ENCODE measurements around the gene ODAD3.
A peak's percentile ranks its signal among the peaks of the same experiment; 100 is the strongest.
"Not testable (repeated sequence)": the region's sequence is repeated elsewhere in the genome, so short reads cannot be mapped to it uniquely, and the experiment has no call there.

Gene ODAD3

DNA sequence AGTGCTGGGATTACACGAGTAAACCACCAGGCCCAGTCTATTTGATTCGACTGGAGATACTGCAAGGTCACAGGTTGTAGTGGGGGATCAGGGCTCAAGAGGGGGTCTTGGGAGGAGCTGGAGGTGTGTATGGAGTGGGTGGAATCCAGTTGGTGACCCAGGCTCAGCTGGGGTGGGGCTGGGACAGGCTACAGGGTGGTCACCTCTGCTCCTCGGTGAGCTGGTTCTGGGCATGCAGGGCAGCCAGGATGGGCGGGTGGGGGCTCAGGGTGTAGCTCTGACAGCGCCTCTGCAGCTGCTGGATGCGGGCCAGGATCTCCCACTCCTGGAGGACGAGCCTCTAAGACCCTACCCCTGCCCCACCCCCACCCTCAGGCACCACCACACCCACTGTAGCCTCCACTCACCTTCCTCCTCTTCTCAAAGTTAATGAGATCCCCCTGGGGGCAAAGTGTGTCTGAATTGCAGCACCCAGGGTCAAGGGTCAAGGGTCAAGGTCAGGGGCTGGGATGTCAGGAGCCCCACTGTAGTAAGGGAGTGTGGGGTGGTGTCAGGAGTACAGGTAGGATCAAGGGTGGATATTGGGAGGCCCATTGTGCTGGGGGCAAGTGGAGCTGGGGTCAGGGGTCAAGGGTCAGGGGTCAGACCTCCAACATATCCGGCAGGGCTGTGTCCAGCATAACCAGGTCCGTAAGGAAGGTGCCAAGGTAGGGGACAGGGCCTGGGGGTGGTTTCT lies 32.9 kb downstream of the ODAD3 start:
- no peak for DNase-seq

DNA sequence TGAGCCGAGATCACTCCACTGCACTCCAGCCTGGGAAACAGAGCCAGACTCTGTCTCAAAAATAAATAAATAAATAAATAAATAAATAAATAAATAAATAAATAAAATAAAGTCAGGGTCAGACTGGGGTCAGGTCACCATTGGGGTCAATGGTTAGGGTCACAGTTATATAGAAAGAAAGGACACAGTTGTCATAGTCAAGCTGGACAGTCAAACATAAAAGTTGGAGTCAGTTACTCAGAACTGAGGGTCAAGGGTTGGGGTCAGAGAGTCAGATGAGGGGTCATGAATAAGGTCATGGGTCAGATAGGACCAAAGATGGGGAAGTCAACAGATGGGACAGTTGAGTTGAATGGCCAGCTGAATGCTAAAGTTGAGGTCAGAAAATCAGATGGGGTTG lies 34.1 kb downstream of the ODAD3 start:
- DNase-seq, result no peak

DNA sequence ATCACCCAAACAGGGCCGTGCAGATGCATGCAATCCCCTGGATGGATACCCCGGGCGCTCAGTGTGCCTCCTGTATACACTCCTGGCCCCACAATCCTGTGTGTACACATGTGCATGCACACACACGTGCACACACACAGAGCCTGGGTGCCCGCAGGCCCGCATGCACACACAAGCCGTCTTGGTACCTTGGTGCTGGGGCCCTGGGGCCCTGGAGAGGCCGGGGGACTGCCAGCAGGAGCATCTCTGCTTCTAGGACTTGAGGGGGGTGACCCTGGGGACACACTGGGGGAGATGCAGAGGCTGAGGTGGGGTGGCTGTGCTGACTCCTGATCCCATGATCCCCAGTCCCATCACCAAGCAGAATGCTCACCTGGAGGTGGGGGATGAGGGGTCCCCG lies 35.3 kb downstream of the ODAD3 start:
- DNase-seq, result no peak

DNA sequence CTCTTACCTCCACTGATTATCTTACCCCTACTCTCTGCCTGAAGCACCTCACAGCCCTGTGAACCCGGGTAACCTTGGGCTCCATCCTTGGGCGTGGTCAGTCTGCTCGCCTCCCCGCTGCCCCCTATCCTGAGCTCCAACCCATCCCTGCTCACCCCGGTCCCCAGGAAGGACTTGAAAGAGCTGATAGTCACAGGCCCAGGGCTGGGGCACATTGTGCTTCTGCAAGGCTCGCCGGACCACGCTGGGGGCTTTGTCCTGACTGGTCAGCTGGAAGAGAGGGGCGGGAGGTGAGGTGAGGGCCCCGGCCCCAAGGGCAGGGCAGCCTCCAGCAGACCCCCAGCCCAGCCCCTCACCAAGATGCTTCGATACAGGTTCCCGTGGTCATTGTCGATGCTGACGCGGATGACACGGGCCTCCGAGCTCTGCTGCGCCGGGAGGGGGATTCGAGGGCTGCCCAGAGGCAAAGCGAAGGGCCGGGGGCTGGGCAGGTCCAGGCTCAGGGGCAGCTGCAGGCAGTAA lies 37.8 kb downstream of the ODAD3 start:
- DNase-seq, result no peak

DNA sequence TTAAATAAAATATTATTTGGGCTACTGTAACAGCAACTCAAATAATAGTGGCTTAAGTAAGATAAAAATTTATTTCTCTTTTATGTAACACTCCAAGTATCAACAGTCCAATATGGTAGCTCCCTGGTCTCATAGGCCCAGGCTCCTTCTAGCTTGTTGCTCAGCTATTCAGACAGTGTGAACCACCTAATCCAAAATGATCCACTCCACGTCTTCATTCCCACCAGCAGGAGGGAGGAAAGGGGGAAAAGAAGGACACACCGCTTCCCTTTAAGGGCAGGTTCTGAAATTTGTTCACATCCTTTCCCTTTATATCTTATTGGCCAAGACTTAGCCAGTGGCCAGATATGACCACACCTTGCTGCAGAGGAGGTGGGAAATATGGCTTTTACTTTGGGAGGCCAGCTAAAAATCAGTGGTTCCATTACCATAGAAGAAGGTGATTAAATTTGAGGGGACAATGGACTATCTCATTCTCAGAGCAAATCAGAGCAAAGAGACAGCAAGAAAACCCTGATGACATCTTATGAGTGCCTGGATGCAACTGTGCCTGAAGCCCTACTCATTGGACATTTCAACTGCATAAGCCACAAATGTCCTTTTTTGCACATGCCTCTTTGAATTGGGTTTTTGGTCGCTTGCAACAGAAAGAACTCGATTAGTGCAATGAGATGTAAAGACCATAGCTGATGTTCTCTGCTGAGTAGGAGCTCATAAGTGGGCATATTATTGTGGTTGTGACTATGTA lies 43.8 kb downstream of the ODAD3 start:
- DNase-seq, result no peak

DNA sequence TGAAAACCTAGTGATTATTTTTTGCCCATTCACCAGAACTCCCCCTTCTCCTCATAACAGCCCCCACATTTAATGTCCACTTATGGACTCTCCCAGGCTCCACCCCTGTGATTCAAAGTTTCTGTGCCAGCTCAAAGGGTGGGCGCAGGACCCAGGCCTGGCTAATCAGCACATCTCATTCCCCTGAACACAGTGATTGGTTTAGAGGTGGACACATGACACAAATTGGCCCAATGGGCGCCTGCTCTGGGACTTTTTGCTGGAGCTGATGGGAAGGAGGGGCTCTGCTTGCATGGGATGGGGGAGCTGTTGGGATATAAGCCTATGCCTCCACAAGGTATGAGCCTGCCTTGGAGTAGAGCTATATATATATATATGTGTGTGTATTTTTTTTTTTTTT lies 44.6 kb downstream of the ODAD3 start:
- no peak for DNase-seq

DNA sequence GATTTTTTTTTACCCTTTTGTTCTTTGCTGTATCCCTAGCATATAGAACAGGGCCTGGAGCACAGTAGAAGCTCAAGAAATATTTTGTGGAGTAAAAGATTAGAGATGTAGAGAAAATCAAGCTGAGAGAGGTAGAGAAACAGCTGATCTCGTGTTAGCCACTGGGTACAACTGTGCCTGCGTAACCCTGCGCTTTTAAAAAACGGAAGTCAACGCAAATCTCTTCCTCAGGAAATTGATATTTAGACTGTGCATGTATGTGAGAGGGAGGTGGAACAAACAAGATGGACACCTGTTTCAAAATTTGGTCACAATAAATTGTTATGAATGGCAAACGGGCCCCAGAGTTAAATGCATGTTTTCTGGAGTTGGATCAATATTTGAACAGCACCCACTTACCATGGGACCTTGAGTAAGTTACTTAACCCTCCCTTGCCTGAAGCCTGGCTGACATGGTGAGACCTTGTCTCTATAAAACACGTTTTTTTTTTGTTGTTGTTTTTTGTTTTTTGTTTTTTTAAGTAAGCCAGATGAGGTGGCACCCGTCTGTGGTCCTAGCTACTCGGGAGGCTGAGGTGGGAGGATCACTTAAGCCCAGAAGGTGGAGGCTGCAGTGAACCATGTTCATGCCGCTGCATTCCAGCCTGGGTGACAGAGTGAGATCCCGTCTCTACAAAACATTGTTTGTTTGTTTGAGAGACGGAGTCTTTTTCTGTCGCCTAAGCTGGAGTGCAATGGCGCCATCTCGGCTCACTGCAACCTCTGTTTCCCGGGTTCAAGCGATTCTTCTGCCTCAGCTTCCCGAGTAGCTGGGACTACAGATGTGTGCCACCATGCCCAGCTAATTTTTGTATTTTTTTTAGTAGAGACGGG lies 47.5 kb downstream of the ODAD3 start:
- no peak for DNase-seq

DNA sequence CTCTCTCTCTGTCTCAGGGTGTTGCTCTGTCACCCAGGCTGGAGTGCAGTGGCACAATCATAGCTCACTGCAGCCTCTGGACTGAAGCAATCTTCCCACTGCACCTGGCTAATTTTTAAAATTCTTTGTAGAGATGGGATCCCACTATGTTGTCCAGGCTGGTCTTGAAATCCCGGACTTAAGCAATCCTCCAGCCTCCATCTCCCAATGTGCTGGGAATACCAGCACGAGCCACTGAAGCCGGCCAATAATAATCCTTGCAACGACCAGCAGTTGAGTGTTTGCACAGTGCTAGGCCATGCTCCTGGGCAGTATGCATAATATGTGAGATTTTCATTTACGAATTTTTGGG lies 50.2 kb downstream of the ODAD3 start:
- DNase-seq, result no peak

DNA sequence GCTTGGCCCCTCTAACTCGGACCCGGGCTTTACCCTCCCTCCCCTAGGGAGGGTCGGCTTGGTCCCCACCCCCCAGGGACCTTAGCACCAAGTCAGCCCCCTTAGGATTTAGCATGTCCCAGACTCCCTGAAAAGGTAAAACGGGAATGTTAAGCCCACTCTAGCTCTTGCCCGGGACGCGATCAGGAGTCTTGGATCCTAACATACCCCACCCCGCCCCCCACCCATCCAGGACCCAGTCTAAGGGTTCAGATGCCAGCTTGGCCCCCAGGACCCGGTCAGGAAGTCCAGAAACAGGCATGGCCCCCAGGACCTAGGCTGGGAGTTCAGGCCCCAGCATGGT lies 51.2 kb downstream of the ODAD3 start:
- DNase-seq, result peak in 1 of 2 experiments; percentile 34

DNA sequence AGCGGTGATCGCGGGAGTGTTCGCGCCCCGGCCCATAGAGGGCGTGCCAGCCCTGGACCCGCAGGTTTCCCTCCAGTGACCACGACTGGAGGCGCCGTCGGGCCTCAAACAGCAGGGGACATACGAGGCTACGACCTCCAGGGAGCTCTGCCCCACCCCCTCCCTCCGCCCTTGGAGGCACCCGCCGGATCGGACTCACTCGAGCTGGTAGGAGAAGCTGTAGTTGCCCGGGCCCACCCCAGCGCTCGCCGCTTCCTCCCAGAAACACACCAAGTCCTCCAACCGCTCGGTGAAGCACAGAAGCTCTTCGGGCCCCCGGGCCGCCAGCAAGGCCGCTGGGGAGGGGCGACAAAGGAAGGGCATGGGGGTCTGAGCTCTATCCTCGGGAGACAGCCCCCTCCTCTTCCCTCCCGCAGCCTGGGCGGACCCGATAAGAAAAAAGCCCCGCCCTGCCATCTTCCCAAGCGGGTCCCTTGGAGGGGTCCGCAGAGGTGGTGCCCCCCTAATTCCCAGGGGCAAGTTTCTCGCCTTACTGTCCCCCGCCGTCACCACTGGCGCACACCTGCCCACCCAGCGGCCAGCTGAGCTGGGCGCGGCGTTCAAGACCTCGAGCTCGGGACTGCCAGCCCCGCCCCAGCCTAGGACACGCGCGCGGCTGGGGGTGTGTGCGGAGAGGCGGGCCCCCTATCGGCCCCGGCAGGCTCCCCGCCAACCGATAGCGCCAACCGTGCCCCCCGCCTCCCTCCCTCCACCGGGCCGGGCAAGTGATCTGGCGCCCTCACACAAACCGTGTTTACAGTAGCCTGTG lies 51.8 kb downstream of the ODAD3 start:
- peak in 1 of 2 experiments; percentile 49 for DNase-seq

DNA sequence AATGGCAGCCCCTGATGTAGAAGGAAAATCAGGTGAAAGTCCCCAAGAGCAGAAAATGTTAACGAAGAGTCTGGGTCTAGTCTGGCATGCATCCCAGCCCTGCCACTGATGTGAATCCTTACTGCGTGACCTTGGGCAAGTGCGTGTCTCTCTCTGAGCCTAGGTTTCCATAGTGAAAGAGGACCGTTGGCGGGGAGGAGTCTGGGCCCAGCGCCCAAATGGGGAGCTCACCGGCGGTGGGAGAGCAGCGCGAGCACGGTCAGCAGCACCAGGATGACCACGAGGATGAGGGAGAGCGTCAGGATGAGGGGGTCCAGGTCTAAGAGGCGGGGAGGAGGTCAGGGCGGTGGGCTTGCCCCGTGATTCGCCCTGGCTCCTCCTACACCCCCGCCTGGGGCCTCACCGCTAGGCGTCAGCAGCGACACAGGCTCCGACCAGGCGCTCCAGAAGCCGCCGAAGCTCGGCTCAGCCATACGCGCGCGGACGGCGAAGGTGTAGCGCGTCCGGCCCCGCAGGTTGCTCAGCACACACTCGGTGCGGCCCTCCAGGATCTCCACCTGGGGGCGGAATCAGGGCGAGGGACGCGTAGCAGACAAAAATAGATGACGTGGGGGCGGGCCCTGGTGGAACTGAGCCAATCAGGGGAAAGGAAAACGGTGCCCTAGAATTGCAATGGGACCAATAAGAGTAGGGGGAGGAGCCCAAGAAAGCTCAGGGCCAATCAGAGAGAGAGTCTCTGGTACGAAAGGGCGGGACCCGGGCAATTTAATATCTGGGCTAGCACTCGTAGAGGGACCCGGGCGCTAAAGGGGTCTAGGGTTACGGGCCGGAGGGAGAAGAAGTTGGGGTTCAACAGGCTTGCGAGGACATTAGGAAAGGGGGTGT lies 54.0 kb downstream of the ODAD3 start:
- DNase-seq, result peak; percentile 96 to 97

DNA sequence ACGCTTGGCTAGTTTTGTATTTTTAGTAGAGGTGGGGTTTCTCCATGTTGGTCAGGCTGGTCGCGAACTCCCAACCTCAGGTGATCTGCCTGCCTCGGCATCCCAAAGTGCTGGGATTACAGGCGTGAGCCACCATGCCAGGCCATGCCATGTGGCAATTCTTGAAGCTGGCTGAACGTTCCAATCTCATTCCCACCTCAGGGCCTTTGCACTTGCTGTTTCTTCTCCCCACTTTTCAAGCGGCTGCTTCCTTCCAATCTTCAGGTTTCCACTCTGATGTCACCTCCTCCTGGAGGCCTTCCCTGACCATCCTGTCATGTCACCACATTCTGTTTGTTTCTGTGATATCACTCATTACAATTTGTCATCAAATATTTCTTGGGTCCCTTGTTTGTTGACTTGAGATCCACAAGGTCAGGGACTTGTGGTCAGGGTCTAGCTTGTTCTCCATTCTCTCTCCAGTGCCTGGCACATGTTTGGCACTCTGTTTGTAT lies 55.0 kb downstream of the ODAD3 start:
- no peak for DNase-seq

DNA sequence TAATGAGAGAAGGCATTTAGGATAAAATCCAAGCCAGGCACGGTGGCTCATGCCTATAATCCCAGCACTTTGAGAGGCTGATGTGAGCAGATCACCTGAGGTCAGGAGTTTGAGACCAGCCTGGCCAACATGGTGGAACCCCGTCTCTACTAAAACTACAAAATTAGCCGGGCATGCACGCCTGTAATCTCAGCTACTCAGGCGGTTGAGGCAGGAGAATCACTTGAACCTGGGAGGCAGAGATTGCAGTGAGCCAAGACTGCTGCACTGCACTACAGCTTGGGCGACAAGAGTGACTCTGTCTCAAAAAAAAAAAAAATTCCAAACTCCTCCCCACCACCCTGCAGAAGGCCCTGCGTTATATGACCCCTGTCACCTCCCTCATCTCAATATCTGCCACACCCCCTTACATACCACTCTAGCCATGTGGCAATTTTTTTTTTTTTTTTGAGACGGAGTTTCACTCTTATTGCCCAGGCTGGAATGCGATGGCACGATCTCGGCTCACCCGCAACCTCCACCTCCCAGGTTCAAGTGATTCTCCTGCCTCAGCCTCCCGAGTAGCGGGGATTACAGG lies 55.6 kb downstream of the ODAD3 start:
- DNase-seq, result not testable (repeated sequence)

DNA sequence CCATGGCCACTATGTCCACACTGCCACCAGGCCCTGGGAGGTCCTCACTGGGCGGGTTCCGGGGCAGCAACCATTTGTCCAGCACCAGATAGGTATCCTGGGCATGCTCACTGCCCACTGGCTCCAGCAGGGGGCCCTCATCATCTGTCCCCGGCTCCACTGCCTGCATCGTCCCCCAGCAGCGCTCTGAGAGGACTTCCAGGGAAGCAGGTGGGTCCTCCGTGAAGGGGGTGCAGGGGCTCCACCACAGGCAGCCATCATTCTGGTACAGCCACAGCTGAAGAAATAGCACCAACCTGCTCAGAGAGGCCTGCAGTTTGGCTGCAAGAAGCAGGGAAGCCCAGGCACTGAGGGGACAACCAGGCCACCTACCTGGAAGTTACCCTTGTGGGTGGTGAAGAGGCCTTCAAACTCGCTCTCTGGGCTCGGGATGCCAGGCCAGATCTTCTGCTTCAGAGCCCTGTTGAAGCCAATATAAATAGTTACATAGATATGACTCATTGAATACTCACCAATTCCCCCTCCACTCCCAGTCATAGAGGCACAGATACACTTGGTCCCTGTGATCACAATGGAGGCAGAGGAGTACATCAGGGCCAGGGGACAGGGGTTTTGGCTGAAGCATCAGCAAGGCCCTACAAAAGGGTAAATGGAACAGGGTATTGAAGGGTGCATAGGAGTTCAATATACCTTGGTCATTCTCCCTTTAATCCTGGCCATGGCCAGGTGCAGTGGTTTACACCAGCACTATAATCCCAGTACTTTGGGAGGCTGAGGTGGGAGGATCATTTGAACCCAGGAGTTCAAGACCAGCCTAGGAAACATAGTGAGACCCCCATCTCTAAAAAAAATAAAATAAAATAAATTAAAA lies 56.4 kb downstream of the ODAD3 start:
- DNase-seq, result peak; percentile 20 to 61

DNA sequence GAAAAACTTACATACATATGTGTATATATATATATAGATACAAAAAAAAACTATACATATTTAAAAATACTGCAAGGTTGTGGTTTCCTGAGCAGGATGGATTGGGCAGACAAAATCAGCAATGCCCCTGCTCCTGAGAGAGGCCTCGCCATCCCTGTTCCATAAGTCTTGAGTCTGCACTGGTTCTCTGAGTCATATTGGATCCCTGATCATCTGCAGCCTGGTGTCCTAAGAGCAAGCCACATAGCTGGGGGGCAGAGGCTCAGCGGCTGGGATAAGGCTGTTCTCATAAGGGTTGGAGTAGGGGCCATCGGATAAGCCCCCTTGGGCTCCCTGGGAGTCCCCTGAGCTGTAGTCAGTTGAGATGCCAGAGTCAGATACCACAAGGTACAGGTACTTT lies 57.2 kb downstream of the ODAD3 start:
- no peak for DNase-seq

DNA sequence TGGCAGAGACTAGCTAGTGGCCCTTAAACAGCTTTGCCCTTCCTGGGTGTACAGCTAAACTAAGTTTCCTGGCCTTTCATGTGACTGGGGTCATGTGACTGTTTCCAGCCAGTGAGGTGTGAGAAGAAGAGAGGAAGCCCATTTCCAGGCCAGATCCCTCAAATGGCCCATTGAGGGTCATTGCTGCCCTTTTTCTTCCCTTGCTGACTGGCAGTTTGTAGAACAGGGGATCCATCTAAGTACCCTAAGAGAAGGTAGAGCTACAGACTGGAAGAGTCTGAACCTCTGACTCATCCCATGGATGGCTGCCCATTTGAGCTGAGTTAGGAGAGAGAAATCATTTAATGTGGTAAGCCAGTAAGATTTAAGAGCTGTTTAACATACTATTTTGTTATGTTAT lies 57.7 kb downstream of the ODAD3 start:
- DNase-seq, result no peak

DNA sequence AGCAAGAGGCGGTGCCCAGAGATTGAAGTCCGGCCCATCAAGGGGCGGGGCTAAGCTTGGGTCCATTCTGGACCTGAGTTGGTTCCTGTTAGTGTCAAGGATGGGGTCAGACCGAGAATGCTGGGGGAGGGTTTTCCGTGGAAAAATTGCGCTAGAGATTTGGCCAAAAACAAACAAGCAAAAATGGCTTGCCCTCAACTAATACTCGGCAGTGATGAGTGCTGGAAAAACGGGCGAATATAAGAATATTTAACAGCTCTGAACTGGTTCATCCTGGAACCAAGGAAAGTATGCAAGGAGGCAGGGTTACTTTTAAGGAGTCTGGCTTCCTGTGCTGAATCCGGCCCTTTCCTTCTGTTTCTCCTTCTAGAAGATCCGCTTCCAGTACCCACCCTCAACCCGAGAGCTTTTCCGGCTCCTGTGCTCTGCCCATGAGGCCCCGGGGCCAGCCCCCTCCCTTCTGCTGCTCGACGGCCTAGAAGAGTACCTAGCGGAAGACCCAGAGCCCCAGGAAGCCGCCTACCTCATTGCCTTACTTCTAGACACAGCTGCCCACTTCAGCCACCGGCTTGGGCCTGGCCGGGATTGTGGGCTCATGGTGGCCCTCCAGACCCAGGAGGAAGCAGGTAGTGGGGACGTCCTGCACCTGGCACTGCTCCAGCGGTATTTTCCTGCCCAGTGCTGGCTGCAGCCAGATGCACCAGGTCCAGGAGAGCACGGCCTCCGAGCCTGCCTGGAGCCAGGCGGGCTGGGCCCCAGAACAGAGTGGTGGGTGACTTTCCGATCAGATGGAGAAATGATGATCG lies 59.6 kb downstream of the ODAD3 start:
- peak in 1 of 2 experiments; percentile 35 for DNase-seq

DNA sequence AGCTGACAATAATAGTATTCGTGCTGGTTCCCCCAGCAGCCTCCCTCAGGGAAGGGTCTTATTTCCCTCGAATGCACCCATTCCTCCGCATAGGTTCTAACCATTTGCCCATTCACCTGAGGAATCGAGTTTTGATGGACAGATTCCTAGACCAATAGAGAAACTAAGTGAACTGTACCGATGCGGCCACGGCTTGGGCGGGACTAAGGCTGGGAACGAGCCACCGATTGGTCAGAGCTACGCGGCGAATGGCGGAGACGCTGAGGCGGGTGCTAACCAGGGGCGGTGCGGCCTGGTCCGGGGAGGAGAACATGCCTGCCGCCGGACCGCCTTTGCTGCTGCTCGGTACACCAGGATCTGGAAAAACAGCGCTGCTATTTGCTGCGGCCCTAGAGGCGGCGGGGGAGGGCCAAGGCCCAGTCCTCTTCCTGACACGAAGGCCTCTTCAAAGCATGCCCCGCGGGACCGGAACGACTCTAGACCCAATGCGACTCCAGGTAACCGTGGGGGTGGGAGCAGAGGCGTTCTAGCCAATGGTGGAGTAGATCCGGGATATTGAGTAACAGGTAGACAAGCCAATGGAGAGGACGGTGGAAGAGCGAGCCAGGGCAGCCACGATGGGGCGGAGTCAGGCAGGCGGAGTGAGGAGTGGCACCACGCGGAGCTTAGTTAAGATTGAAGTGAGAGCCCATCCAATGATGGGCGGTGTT lies 60.3 kb downstream of the ODAD3 start, which contains the start of gene SWSAP1:
TSS of gene SWSAP1 (plus strand) at position 234 of the 710 bp plus-strand sequence. CDS start at position 249, 15 bp downstream.
- peak; percentile 97 for DNase-seq

Measured in NCI-H526 (cell line).